Ascending aorta (tissue), 2 donors: ENCODE measurements around the gene LDLRAP1. TPM values are rescaled to one million over a fixed set of nuclear protein-coding genes. Genes with fewer than 3 reads are reported as not detected.

Experiments used
- DNase-seq, 2 donors: peaks; one replicate each; pipeline ENCODE4 v3.0.0-alpha.2; 2019; ENCODE audit warnings: low spot score in 2 of 2
- H3K27ac ChIP-seq, 2 donors: fragments of 200-600 bp; sonication (generic); one replicate each; pipeline ENCODE4 v1.5.1; 2016 to 2017; ENCODE audit warnings: mild to moderate bottlenecking in 1 of 2
- H3K27me3 ChIP-seq: fragments of 200-600 bp; sonication (generic); one replicate; pipeline ENCODE4 v1.5.1; 2017
- H3K36me3 ChIP-seq, 2 donors: fragments of 200-600 bp; sonication (generic); one replicate each; pipeline ENCODE4 v1.5.1; 2016
- H3K4me1 ChIP-seq, 2 donors: fragments of 200-600 bp; sonication (generic); one replicate each; pipeline ENCODE4 v1.5.1; 2016 to 2017; ENCODE audit warnings: mild to moderate bottlenecking in 1 of 2
- H3K4me3 ChIP-seq, 2 donors: fragments of 200-600 bp; sonication (generic); one replicate each; pipeline ENCODE4 v1.5.1; 2016 to 2017; ENCODE audit warnings: mild to moderate bottlenecking in 1 of 2
- H3K9me3 ChIP-seq, 2 donors: fragments of 200-600 bp; sonication (generic); one replicate each; pipeline ENCODE4 v1.5.1; 2016
- CTCF ChIP-seq, 3 experiments: fragments of 200-600 bp in 2 of 3; fragments of 450-650 bp in 1 of 3; sonication (generic) in 2 of 3; IDR thresholded peaks; one replicate each; pipeline ENCODE4 v1.5.1; 2016 to 2019; ENCODE audit warnings: antibody characterized with exemption in 3 of 3, mild to moderate bottlenecking in 1 of 3, moderate library complexity in 1 of 3
- intact Hi-C: fragments of 100-400 bp; cut with DNase I; formaldehyde crosslinking; loops from one replicate; pipeline ENCODE4 v1.15.1; 2023
- total RNA-seq: library from RNA; depleted of rRNA; stranded (reverse); fragments of >200 nt; gene quantifications from one replicate; pipeline ENCODE4 v1.1.0, GENCODE V29; 2016

LDLRAP1 gene
- total RNA-seq, 1 donor from 2014 or later = 75.4 TPM

- intact Hi-C loops = no loop called here
- Histone ChIP-seq H3K36me3 (no peaks in the 10 kb centered on the region), H3K27ac (no peak overlapping the region)
These were observed 16.7 kb upstream of the LDLRAP1 start for GRCh38 chr1:25526753-25527152.

GRCh38 chr1:25527226-25527846, 16.1 kb upstream of the LDLRAP1 start:
- Histone ChIP-seq H3K27ac (no peak overlapping the region), H3K9me3 (peaks cover 0 to 6% of the 10 kb centered on the region in 2 donors), H3K36me3 (no peaks in the 10 kb centered on the region), H3K27me3 (no peaks in the 10 kb centered on the region), H3K4me3 (no peak overlapping the region), H3K4me1 (peaks cover 0 to 4% of the 10 kb centered on the region in 2 donors)
- intact Hi-C loops = no loop called here
- no peak for TF ChIP-seq CTCF (IDR thresholded peaks at IDR 0.05)
- no peak for DNase-seq

More at GRCh38 chr1:25526753-25527152, 16.7 kb upstream of the LDLRAP1 start:
- Histone ChIP-seq H3K27me3 (no peaks in the 10 kb centered on the region), H3K9me3 (peaks cover 0 to 6% of the 10 kb centered on the region in 2 donors), H3K4me3 (no peak overlapping the region), H3K4me1 (peaks cover 0 to 4% of the 10 kb centered on the region in 2 donors)
- DNase-seq = no peak
- TF ChIP-seq CTCF (IDR thresholded peaks at IDR 0.05) = no peak

GRCh38 chr1:25527946-25528595, 15.3 kb upstream of the LDLRAP1 start:
- no peak for TF ChIP-seq CTCF (IDR thresholded peaks at IDR 0.05)
- Histone ChIP-seq H3K27ac (no peak overlapping the region), H3K4me3 (no peak overlapping the region), H3K27me3 (no peaks in the 10 kb centered on the region), H3K4me1 (peaks cover 3 to 4% of the 10 kb centered on the region in 2 donors), H3K9me3 (peaks cover 0 to 6% of the 10 kb centered on the region in 2 donors), H3K36me3 (no peaks in the 10 kb centered on the region)
- intact Hi-C loops = no loop called here
- DNase-seq = no peak

- intact Hi-C loops = no loop called here
- Histone ChIP-seq H3K9me3 (peaks cover 0 to 6% of the 10 kb centered on the region in 2 donors), H3K4me3 (no peak overlapping the region), H3K36me3 (no peaks in the 10 kb centered on the region), H3K4me1 (peaks cover 3 to 4% of the 10 kb centered on the region in 2 donors), H3K27me3 (no peaks in the 10 kb centered on the region), H3K27ac (no peak overlapping the region)
- no peak for DNase-seq
- no peak for TF ChIP-seq CTCF (IDR thresholded peaks at IDR 0.05)
These were observed 14.4 kb upstream of the LDLRAP1 start for GRCh38 chr1:25528881-25529517.

- Histone ChIP-seq H3K4me3 (no peak overlapping the region), H3K27ac (no peak overlapping the region), H3K4me1 (peaks cover 3 to 4% of the 10 kb centered on the region in 2 donors), H3K36me3 (no peaks in the 10 kb centered on the region), H3K27me3 (no peaks in the 10 kb centered on the region), H3K9me3 (peaks cover 0 to 6% of the 10 kb centered on the region in 2 donors)
- DNase-seq = no peak
- no peak for TF ChIP-seq CTCF (IDR thresholded peaks at IDR 0.05)
- intact Hi-C loops = no loop called here
These were observed 13.8 kb upstream of the LDLRAP1 start for GRCh38 chr1:25529518-25530185.
